HG02852 (cell line): ENCODE results near the gene FAM50A.
A peak's percentile ranks its signal among the peaks of the same experiment; 100 is the strongest.

ENCODE experiments used
- ATAC-seq: cut with Tn5 transposase; IDR thresholded peaks from one replicate; pipeline ENCODE4 v1.9.1; 2021; ENCODE audit warnings: mild to moderate bottlenecking, moderate library complexity; ENCODE audit not compliant: unreplicated experiment

The FAM50A gene

GRCh38 chrX:154463611-154464220, 19.8 kb downstream of the FAM50A start:
- no peak for ATAC-seq

GRCh38 chrX:154464806-154465365, 20.9 kb downstream of the FAM50A start:
- no peak for ATAC-seq

GRCh38 chrX:154465601-154466000, 21.7 kb downstream of the FAM50A start:
- no peak for ATAC-seq

- no peak for ATAC-seq
Observed at GRCh38 chrX:154466036-154466435, 22.1 kb downstream of the FAM50A start.

GRCh38 chrX:154466907-154467306, 23.0 kb downstream of the FAM50A start:
- no peak for ATAC-seq

- ATAC-seq = no peak
Observed at GRCh38 chrX:154467556-154467955, 23.6 kb downstream of the FAM50A start.

- ATAC-seq = no peak
Observed at GRCh38 chrX:154468217-154468616, 24.3 kb downstream of the FAM50A start.

- no peak for ATAC-seq
Observed at GRCh38 chrX:154469114-154469513, 25.2 kb downstream of the FAM50A start.

- no peak for ATAC-seq
Observed at GRCh38 chrX:154469880-154470279, 25.9 kb downstream of the FAM50A start.

GRCh38 chrX:154470434-154470833, 26.5 kb downstream of the FAM50A start:
- ATAC-seq = no peak

- ATAC-seq = no peak
Observed at GRCh38 chrX:154470914-154471568, 27.1 kb downstream of the FAM50A start.

GRCh38 chrX:154471839-154472684, 28.1 kb downstream of the FAM50A start:
- no peak for ATAC-seq

GRCh38 chrX:154472685-154473632, 29.0 kb downstream of the FAM50A start:
- ATAC-seq = no peak

- ATAC-seq = no peak
Observed at GRCh38 chrX:154473683-154474082, 29.7 kb downstream of the FAM50A start.

GRCh38 chrX:154476821-154477220, 32.9 kb downstream of the FAM50A start:
- no peak for ATAC-seq

GRCh38 chrX:154477891-154478477, 34.0 kb downstream of the FAM50A start:
- no peak for ATAC-seq

GRCh38 chrX:154478728-154479622, 35.0 kb downstream of the FAM50A start, which contains the start of gene LAGE3:
Gene LAGE3, minus strand, starts transcription at chrX:154479281. Its CDS starts 366 bp downstream, at chrX:154478915.
- ATAC-seq = peak; percentile 76

GRCh38 chrX:154481195-154481594, 37.3 kb downstream of the FAM50A start:
- no peak for ATAC-seq
